SKM-1 (cell line): ENCODE measurements around the gene TSHZ1.

ENCODE experiments used
- DNase-seq: peaks from one replicate; lab custom pipeline; 2025; ENCODE audit not compliant: unreplicated experiment; lab: John Stamatoyannopoulos, UW

TSHZ1 gene

GRCh38 chr18:75338631-75339030 lies 128.0 kb downstream of the TSHZ1 start:
- no peak for DNase-seq
